D721Med (cell line): ENCODE measurements around the gene PDGFRB.

ENCODE experiments used
- DNase-seq: peaks from one replicate; pipeline ENCODE4 v3.0.0; 2011; ENCODE audit warnings: low spot score; ENCODE audit not compliant: insufficient read length
- FAIRE-seq: peaks from 2 replicates; lab custom pipeline; 2011; peaks lifted over from hg19 to GRCh38; lab: Jason Lieb, UNC
- TF ChIP-seq, protein P1 (sequence below): IDR thresholded peaks from 2 replicates; pipeline ENCODE4 v1.5.1; 2012; ENCODE audit warnings: mild to moderate bottlenecking, control low read depth; ENCODE audit not compliant: insufficient read depth; ENCODE audit errors: missing control alignments

The PDGFRB gene

DNA sequence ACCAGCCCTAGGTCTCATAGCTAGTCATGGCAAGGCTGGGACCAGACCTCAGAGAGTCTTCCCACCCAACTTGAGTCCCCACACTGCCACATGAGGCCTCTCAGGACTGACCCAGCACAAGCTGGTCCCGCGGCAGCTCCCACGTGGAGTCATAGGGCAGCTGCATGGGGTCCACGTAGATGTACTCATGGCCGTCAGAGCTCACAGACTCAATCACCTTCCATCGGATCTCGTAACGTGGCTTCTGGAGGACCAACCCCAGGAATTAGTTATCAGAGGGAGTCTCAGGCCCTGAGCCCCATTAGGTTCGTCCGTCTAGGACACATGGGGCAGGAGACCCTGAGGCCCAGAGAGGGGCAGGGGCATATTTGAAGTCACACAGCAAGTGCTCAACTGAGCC, 30.3 kb downstream of the PDGFRB start:
- TF ChIP-seq, protein P1, sequence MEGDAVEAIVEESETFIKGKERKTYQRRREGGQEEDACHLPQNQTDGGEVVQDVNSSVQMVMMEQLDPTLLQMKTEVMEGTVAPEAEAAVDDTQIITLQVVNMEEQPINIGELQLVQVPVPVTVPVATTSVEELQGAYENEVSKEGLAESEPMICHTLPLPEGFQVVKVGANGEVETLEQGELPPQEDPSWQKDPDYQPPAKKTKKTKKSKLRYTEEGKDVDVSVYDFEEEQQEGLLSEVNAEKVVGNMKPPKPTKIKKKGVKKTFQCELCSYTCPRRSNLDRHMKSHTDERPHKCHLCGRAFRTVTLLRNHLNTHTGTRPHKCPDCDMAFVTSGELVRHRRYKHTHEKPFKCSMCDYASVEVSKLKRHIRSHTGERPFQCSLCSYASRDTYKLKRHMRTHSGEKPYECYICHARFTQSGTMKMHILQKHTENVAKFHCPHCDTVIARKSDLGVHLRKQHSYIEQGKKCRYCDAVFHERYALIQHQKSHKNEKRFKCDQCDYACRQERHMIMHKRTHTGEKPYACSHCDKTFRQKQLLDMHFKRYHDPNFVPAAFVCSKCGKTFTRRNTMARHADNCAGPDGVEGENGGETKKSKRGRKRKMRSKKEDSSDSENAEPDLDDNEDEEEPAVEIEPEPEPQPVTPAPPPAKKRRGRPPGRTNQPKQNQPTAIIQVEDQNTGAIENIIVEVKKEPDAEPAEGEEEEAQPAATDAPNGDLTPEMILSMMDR: no peak
- no peak for FAIRE-seq
- DNase-seq: no peak

DNA sequence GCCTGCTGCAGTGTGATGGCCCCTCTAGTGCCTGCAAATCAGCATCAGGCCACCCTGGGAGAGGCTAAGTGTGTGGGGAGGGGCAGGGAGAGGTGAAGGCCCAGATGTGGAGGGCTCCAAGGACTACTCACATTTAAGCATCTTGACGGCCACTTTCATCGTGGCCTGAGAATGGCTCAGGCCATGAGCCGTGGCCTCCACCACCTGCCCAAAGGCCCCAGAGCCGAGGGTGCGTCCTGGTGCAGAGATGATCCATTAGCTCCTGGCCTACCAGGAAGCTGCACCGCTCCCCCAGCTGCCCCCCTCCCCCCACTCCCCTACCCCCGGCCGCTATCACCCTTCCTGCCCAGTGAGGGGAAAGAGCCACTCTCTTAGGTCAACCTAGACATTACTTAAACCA, 31.0 kb downstream of the PDGFRB start:
- TF ChIP-seq, protein P1: no peak
- DNase-seq (no peak), FAIRE-seq (no peak)

DNA sequence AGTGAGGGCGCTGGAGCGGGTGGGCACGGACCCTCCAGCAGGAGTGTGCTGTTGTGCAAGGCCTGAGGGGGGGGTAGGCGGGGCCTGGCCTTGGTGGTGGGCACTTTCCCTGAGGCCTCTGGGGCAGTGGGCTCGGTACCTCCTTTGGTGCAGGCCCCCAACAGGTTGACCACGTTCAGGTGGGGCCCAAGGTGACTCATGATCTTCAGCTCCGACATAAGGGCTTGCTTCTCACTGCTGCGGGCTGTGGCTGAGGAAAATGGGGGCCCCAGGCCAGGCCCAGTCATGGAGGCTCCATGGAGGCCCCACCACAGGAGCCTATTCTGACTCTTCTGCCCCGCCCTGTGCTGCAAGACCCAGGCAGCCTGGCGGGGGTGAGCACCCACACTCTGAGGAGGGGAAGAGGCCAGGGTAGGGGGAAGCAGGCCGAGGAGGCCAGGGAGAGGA, 31.5 kb downstream of the PDGFRB start:
- no peak for DNase-seq
- FAIRE-seq: no peak
- TF ChIP-seq, protein P1: no peak

DNA sequence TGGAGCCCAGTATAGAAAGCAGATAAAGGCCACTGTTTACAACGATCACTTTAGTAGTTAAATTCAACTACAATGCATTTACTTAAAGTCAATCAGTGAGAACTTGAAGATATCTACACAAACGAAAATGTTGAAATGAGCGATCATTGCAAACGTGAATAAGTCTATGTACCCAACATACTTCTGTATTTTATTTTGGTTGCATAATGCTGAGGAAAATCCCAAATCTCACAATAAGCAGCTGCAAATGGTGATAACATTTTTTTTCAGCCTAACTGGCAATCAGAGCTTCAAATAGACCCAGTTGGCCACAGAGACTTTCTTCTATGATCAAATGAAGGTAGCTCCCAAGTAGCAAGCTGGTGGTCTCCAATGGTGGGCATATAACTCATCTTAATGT, 32.1 kb downstream of the PDGFRB start:
- no peak for DNase-seq
- no peak for FAIRE-seq

DNA sequence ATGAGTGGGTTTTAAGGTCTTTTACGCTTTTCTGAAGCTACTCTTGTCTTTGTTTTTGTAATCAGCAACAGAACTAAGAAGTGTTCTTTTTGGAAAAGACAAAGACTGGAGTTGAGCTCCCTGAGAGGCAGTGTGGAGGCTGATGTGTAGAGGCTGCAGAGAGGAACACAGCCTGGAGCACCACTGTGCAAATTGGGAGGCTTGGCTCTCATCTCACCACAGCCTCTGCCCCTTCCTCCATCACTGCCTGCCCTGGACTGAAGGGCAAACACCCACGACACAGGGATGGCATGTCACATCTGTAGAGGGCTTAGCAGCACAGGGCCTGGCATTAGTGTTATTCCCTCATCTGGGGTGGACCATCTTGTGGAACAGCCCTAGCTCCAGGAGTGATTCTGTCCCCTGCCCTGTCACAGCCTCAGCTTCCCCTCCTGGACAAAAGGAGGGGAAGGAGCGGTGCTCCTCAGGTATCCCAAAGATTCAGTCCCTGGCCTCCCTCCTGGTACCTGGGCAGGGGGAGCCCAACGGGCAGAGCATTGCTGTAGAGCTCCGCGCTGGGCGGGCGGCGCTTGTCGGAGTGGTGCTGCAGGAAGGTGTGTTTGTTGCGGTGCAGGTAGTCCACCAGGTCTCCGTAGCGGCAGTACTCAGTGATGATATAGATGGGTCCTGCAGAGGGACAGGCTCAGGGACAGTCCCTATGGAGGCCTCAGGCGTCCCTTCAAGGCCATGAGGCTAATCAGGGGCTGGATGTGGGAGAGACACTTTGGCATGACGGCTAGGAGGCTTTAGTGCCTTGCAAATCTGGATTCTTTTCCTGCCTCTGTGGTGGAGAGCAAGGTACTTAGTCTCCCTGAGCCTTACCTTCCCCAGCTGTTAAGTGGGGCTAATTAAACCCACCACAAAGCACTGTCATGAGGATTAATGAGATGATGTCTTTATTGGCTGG, 32.8 kb downstream of the PDGFRB start:
- TF ChIP-seq, protein P1: no peak
- FAIRE-seq (no peak), DNase-seq (no peak)

More for the DNA sequence above, 32.1 kb downstream of the PDGFRB start:
- TF ChIP-seq, protein P1: no peak

DNA sequence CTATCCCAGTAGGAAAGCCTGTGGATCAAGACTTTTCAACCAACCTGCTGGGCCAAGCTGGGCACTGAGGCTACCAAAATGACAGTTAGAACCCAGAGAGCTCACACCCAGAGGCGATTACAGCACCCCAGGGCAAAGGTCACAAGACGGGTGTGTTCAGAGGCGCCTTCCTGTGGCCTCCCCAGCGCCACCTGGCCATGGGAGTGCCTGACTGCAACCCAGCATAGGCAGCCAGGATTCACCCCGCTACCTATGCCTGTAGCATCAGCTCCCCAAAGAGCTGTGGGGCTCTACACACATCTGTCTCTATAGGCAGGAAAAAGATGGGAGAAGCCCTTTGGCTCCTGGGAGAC, 33.5 kb downstream of the PDGFRB start:
- TF ChIP-seq, protein P1: no peak
- no peak for FAIRE-seq
- no peak for DNase-seq
